Osteocyte (in vitro differentiated cells): ENCODE measurements around the gene GJA10. TPM values are rescaled to one million over a fixed set of nuclear protein-coding genes. Genes with fewer than 3 reads are reported as not detected.

Experiments
- DNase-seq: peaks from one replicate; pipeline ENCODE4 v3.0.0; 2021; ENCODE audit warnings: mixed read lengths; ENCODE audit not compliant: unreplicated experiment; ENCODE audit errors: extremely low spot score
- H3K27ac Mint-ChIP-seq: one replicate; pipeline ENCODE4 v1.8.0; 2021; ENCODE audit warnings: mild to moderate bottlenecking, mixed read lengths; ENCODE audit not compliant: unreplicated experiment
- H3K27me3 Mint-ChIP-seq: one replicate; pipeline ENCODE4 v1.8.0; 2021; ENCODE audit warnings: mixed read lengths; ENCODE audit not compliant: unreplicated experiment
- H3K36me3 Mint-ChIP-seq: one replicate; pipeline ENCODE4 v1.8.0; 2021; ENCODE audit warnings: mixed read lengths; ENCODE audit not compliant: unreplicated experiment
- H3K4me1 Mint-ChIP-seq: one replicate; pipeline ENCODE4 v1.8.0; 2021; ENCODE audit warnings: mixed read lengths; ENCODE audit not compliant: unreplicated experiment
- H3K4me3 Mint-ChIP-seq: one replicate; pipeline ENCODE4 v1.8.0; 2021; ENCODE audit warnings: mild to moderate bottlenecking, moderate library complexity, mixed read lengths; ENCODE audit not compliant: unreplicated experiment
- H3K9me3 Mint-ChIP-seq: one replicate; pipeline ENCODE4 v1.8.0; 2021; ENCODE audit warnings: mixed read lengths; ENCODE audit not compliant: unreplicated experiment
- CTCF ChIP-seq: fragments of 200-600 bp; sonication (generic); IDR thresholded peaks from 2 replicates; pipeline ENCODE4 v1.5.0; 2021; ENCODE audit warnings: antibody characterized with exemption, mild to moderate bottlenecking, moderate library complexity
- total RNA-seq: library from RNA; stranded (reverse); gene quantifications from 2 replicates; pipeline ENCODE4 v1.2.1, GENCODE V29; 2021

Gene GJA10
- total RNA-seq, 1 donor from 2014 or later = not detected

GRCh38 chr6:89928604-89929003, 34.3 kb downstream of the GJA10 start:
- H3K36me3 Mint-ChIP-seq = no peaks in the 10 kb centered on the region
- H3K4me3 Mint-ChIP-seq = no peak overlapping the region
- TF ChIP-seq CTCF = no peak
- H3K9me3 Mint-ChIP-seq = no peaks in the 10 kb centered on the region
- DNase-seq = no peak
- H3K27me3 Mint-ChIP-seq = peaks cover 6% of the 10 kb centered on the region
- no peaks in the 10 kb centered on the region for H3K4me1 Mint-ChIP-seq
- H3K27ac Mint-ChIP-seq = no peak overlapping the region

GRCh38 chr6:89930789-89931188, 36.5 kb downstream of the GJA10 start:
- no peaks in the 10 kb centered on the region for H3K36me3 Mint-ChIP-seq
- no peak for TF ChIP-seq CTCF
- no peaks in the 10 kb centered on the region for H3K9me3 Mint-ChIP-seq
- no peak overlapping the region for H3K4me3 Mint-ChIP-seq
- H3K27ac Mint-ChIP-seq = no peak overlapping the region
- H3K4me1 Mint-ChIP-seq = no peaks in the 10 kb centered on the region
- H3K27me3 Mint-ChIP-seq = peaks cover 6% of the 10 kb centered on the region
- no peak for DNase-seq

GRCh38 chr6:89932245-89932802, 38.1 kb downstream of the GJA10 start:
- TF ChIP-seq CTCF = no peak
- Mint-ChIP-seq H3K9me3 (no peaks in the 10 kb centered on the region), H3K4me1 (no peaks in the 10 kb centered on the region), H3K27ac (no peak overlapping the region), H3K4me3 (no peak overlapping the region), H3K36me3 (no peaks in the 10 kb centered on the region), H3K27me3 (peaks cover 10% of the 10 kb centered on the region)
- no peak for DNase-seq

GRCh38 chr6:89934685-89935366, 40.6 kb downstream of the GJA10 start:
- Mint-ChIP-seq H3K27me3 (peaks cover 10% of the 10 kb centered on the region), H3K4me3 (no peak overlapping the region), H3K36me3 (no peaks in the 10 kb centered on the region), H3K4me1 (no peaks in the 10 kb centered on the region), H3K27ac (no peak overlapping the region), H3K9me3 (no peaks in the 10 kb centered on the region)
- DNase-seq = no peak
- TF ChIP-seq CTCF = no peak

- no peak for TF ChIP-seq CTCF
- peaks cover 11% of the 10 kb centered on the region for H3K27me3 Mint-ChIP-seq
- no peaks in the 10 kb centered on the region for H3K9me3 Mint-ChIP-seq
- DNase-seq = no peak
- no peak overlapping the region for H3K4me3 Mint-ChIP-seq
- H3K27ac Mint-ChIP-seq = no peak overlapping the region
- no peaks in the 10 kb centered on the region for H3K36me3 Mint-ChIP-seq
- H3K4me1 Mint-ChIP-seq = no peaks in the 10 kb centered on the region
Measured at GRCh38 chr6:89936177-89936576, 41.9 kb downstream of the GJA10 start.
